ENCODE measurements around the gene TRAF3. TPM values are rescaled to one million over a fixed set of nuclear protein-coding genes. Genes with fewer than 3 reads are reported as not detected.
"Not testable (repeated sequence)": the region's sequence is repeated elsewhere in the genome, so short reads cannot be mapped to it uniquely, and the experiment has no call there.

Gene TRAF3
- total RNA-seq, 4 donors from 2014 or later, result 12.6 to 44.9 (median 28.1) TPM

GRCh38 chr14:102922490-102923200 lies 145.4 kb downstream of the TRAF3 start, which contains the start of gene AMN:
AMN (plus strand) TSS chr14:102922663; CDS start chr14:102922689, 26 bp downstream.
- DNase-seq (ENCODE audit: low spot score) (no peak), ATAC-seq (ENCODE audit: low FRiP score) (no peak)
- no peak for TF ChIP-seq CTCF (IDR thresholded peaks at IDR 0.05)

GRCh38 chr14:102923201-102923924 lies 146.1 kb downstream of the TRAF3 start:
- no peak for DNase-seq (ENCODE audit: low spot score)
- ATAC-seq (ENCODE audit: low FRiP score), result no peak

GRCh38 chr14:102923925-102924486 lies 146.8 kb downstream of the TRAF3 start:
- no peak for TF ChIP-seq CTCF (IDR thresholded peaks at IDR 0.05)
- ATAC-seq (ENCODE audit: low FRiP score) (no peak), DNase-seq (ENCODE audit: low spot score) (no peak)

More at GRCh38 chr14:102923201-102923924, 146.1 kb downstream of the TRAF3 start:
- no peak for TF ChIP-seq CTCF (IDR thresholded peaks at IDR 0.05)

DNA sequence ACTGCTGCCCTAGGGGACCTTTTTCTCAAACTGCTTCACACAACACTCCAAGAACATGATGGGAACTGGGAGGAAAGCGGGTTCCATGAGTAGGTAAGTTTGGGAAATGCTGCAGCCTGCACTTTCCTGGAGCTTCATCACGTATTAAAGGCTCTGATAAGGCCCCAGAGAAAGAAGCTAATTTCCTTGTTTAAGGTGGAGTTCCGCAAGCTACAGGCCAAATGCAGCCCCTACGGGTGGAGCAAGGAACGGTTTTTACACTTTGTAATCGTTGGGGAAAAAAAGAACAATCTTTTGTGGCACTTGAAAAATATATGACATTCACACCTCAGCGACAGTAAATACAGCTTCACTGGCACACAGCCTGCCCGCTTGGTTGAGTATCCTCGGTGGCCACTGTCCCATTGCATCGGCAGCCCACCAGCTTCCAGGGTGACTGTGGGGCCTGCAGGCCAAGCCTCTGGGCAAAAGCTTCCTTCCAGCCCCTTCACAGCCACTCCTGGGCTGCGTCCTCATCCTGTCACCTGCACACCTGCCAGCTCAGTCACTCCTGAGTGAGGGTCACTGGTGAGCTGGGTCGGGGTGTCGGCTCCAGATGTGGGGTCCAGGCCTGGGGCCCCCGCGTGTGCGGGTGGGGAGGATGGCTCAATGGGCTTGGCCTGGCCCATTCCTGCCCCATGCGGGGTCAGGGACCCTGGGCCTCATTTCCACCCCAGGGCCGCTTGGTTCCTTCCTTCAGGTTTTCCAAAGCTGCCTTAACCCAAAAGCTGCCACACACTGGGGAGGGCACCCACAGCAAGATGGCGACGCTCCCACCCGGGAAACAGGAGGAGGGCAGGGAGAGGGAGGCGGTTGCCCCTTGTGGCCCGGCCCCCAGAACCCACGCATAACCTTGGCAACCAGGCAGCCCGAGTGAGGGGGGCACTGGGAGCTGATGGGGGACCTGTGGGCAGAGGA lies 147.7 kb downstream of the TRAF3 start:
- DNase-seq (ENCODE audit: low spot score) (no peak), ATAC-seq (ENCODE audit: low FRiP score) (no peak)
- TF ChIP-seq CTCF (IDR thresholded peaks at IDR 0.05), result no peak

DNA sequence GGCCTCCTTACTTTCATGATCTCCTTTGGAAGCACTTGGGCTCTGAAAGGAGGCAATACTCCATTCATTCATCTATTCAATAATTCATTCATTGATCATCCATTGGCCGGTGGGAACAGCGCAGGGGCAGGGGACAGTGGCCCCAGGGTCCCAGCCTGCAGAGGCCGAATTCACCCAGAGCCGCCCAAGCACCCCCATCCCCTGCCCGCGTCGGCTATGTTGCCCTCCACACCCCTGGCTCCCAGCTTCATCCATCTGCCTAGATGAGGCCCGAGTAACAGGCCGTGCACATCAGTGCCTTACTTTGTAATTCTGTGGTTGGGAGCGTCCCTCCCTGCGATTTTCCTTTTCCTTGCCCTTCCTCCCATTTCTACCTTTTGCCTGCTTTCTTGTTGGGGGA lies 148.4 kb downstream of the TRAF3 start:
- no peak for DNase-seq (ENCODE audit: low spot score)
- no peak for ATAC-seq (ENCODE audit: low FRiP score)
- TF ChIP-seq CTCF (IDR thresholded peaks at IDR 0.05), result no peak

DNA sequence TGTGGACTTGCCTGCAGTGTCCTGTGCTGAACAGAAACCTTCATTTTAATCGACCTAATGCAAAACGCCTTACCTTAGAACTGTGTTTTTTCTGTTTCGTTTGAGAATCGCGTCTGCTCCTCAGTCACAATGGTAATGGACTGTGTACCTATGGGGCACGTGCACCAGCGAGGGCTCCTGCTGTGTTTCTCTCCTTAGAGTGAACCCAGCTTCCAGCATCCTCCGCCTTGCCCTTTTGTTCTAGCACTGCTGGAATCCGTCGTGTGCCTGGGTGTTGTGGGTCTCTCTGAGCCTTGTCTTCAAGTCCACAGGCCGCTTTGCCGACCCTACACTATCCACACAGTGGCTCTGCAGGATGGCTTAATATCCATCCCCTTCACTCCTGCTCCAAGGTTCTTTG lies 148.9 kb downstream of the TRAF3 start:
- DNase-seq (ENCODE audit: low spot score), result no peak
- no peak for TF ChIP-seq CTCF (IDR thresholded peaks at IDR 0.05)
- no peak for ATAC-seq (ENCODE audit: low FRiP score)

- DNase-seq (ENCODE audit: low spot score); ATAC-seq (ENCODE audit: low FRiP score): not testable (repeated sequence)
Observed at GRCh38 chr14:102926840-102927239, 149.6 kb downstream of the TRAF3 start.
